ENCODE data around the gene ANKRD63. TPM values are rescaled to one million over a fixed set of nuclear protein-coding genes. Genes with fewer than 3 reads are reported as not detected.
A peak's percentile ranks its signal among the peaks of the same experiment; 100 is the strongest.

ANKRD63 gene
- total and polyA plus RNA-seq, 9 of the 15 experiments (the other 6 are each of a cell fraction or from before 2014, with no cell fraction given) = 1.3 to 2.0 (median 1.8) TPM; not detected in 6

DNA sequence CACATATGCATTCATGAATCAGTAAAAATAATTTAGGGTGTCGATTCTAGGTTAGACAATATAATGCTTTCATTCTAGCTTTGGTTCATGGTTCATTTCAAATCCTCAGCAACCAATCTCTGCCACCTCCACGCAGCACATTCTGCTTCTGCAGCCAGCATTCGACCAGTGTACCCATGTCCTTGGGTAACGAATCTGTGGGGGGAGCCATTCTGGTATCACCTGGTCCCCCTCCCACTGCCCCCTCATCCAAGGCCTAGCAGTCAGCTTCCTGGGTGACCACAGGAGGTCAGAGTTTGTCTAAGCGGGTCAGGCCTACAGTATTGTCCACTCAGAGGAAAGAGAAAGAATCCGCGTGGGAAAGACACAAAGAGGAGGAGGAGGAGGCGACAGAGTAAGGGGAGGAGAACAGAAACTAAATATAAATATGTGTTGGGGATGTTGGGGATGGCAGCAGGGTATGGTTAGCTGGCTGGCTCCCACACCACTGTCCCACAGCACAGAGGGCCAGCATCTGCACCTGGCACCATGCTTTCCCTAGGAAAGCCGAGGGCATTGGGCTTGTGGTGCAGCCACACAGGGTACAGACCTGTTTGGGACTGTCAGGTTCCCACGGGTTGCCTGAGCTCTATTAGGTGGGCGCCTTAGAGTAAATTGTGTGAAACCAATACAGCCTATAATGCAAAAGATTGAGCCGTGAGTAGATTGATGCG lies 31.9 kb downstream of the ANKRD63 start:
- Histone ChIP-seq H3K9ac (ENCODE audit: insufficient read depth in 1 of 2, low read depth in 2 of 2, low read length in 2 of 2) (no peak overlapping the region), H3K79me2 (ENCODE audit: control insufficient read depth, insufficient read depth, low read length) (no peaks in the 10 kb centered on the region), H3K27ac (ENCODE audit: extremely low read depth, low read depth, low read length) (no peak overlapping the region), H3K27me3 (ENCODE audit: control insufficient read depth in 2 of 2, insufficient read depth in 2 of 2, low read length in 2 of 2) (peaks cover 2 to 32% of the 10 kb centered on the region in 2 experiments; a peak in 3 of 5 replicates), H3K36me3 (ENCODE audit: control insufficient read depth, insufficient read depth, low read length) (no peaks in the 10 kb centered on the region), H3K4me1 (replicated peaks in 1 of 2; ENCODE audit: control insufficient read depth in 2 of 2, insufficient read depth in 2 of 2, low read length in 2 of 2) (peaks cover 4 to 18% of the 10 kb centered on the region in 2 experiments; a peak in 3 of 5 replicates), H3K4me3 (no peak overlapping the region), H3K4me2 (ENCODE audit: insufficient read depth, low read length) (no peak overlapping the region), H3K9me1 (ENCODE audit: control insufficient read depth, insufficient read depth, low read length) (no peaks in the 10 kb centered on the region), H3K9me3 (replicated peaks; ENCODE audit: control insufficient read depth, insufficient read depth, low read depth, low read length) (no peaks in the 10 kb centered on the region), H4K20me1 (replicated peaks; ENCODE audit: control insufficient read depth, insufficient read depth, low read length) (no peaks in the 10 kb centered on the region), H2AFZ (ENCODE audit: low read depth, low read length) (no peak overlapping the region)
- FAIRE-seq (no peak), DNase-seq (ENCODE audit: extremely low read depth in 1 of 4, low spot score in 3 of 4) (no peak), ATAC-seq (no peak)
- ChIA-PET CTCF (ENCODE audit: low intra/inter-chr PET ratio) (interaction anchor here (1.3 kb wide), 1 partner anchor 24 kb away, joined by 3 read pairs; no protein-coding TSS in a partner anchor), POLR2A (no interaction called here)
- intact Hi-C loops (cut with micrococcal nuclease) (no loop called here), in situ Hi-C loops (cut with MboI) (no loop called here)
- BruUV-seq (replicated peaks) = no TSS peak
- WGBS (ENCODE audit: insufficient coverage, low coverage, missing lambda C conversion rate) = 14% methylated on average over 13 of the region's 13 CpGs
- TF ChIP-seq, protein P1, sequence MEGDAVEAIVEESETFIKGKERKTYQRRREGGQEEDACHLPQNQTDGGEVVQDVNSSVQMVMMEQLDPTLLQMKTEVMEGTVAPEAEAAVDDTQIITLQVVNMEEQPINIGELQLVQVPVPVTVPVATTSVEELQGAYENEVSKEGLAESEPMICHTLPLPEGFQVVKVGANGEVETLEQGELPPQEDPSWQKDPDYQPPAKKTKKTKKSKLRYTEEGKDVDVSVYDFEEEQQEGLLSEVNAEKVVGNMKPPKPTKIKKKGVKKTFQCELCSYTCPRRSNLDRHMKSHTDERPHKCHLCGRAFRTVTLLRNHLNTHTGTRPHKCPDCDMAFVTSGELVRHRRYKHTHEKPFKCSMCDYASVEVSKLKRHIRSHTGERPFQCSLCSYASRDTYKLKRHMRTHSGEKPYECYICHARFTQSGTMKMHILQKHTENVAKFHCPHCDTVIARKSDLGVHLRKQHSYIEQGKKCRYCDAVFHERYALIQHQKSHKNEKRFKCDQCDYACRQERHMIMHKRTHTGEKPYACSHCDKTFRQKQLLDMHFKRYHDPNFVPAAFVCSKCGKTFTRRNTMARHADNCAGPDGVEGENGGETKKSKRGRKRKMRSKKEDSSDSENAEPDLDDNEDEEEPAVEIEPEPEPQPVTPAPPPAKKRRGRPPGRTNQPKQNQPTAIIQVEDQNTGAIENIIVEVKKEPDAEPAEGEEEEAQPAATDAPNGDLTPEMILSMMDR (IDR thresholded peaks at IDR 0.05 in 2 of 3, conservative IDR thresholded peaks at IDR 0.05 in 1 of 3; ENCODE audit: insufficient read depth in 2 of 3, low read depth in 1 of 3, low read length in 3 of 3) = peak in 2 of 3 experiments; percentile 10 to 26; a peak in 2 of 6 replicates
- TF ChIP-seq ZNF146 (CRISPR knock-in tag; IDR thresholded peaks at IDR 0.05; ENCODE audit: unreplicated experiment) = no peak
- TF ChIP-seq ZNF324 (CRISPR knock-in tag; IDR thresholded peaks at IDR 0.05) = no peak
- TF ChIP-seq, protein P2, sequence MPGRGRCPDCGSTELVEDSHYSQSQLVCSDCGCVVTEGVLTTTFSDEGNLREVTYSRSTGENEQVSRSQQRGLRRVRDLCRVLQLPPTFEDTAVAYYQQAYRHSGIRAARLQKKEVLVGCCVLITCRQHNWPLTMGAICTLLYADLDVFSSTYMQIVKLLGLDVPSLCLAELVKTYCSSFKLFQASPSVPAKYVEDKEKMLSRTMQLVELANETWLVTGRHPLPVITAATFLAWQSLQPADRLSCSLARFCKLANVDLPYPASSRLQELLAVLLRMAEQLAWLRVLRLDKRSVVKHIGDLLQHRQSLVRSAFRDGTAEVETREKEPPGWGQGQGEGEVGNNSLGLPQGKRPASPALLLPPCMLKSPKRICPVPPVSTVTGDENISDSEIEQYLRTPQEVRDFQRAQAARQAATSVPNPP (IDR thresholded peaks at IDR 0.05; ENCODE audit: borderline replicate concordance, insufficient read depth, insufficient read length) = no peak
- no peak for TF ChIP-seq ARHGAP35 (IDR thresholded peaks at IDR 0.05; ENCODE audit: partially characterized antibody)

Data from K562 (cell line).